Ovary (tissue), 9 donors: Measurements from ENCODE around the gene CH25H. TPM values are rescaled to one million over a fixed set of nuclear protein-coding genes. Genes with fewer than 3 reads are reported as not detected.
"Not testable (repeated sequence)": the region's sequence is repeated elsewhere in the genome, so short reads cannot be mapped to it uniquely, and the experiment has no call there.

Experiments
- DNase-seq, 5 donors: peaks; one replicate each; pipeline ENCODE4 v3.0.0-alpha.2; 2019 to 2020
- H3K27ac ChIP-seq, 2 donors: fragments of 200-600 bp; one replicate each; pipeline versions ENCODE4 v1.5.1 to v1.8.0; 2019 to 2022
- H3K27me3 ChIP-seq: fragments of 200-600 bp; one replicate; pipeline ENCODE4 v1.8.0; 2022
- H3K36me3 ChIP-seq: fragments of 200-600 bp; sonication (generic); one replicate; pipeline ENCODE4 v1.5.1; 2019
- H3K4me1 ChIP-seq: one replicate; pipeline ENCODE4 v1.8.1; 2013; ENCODE audit warnings: mild to moderate bottlenecking, moderate library complexity; ENCODE audit not compliant: insufficient read depth
- H3K4me3 ChIP-seq: fragments of 200-600 bp; sonication (generic); one replicate; pipeline ENCODE4 v1.5.1; 2017
- H3K9me3 ChIP-seq, 2 donors: fragments of 200-600 bp in 1 of 2; sonication (generic) in 1 of 2; one replicate each; pipeline versions ENCODE4 v1.5.1 to v1.8.1; 2013 to 2019; ENCODE audit warnings: mild to moderate bottlenecking in 1 of 2, moderate library complexity in 1 of 2
- CTCF ChIP-seq, 3 donors: fragments of 450-650 bp in 2 of 3; fragments of 200-600 bp in 1 of 3; IDR thresholded peaks; one replicate each; pipeline versions ENCODE4 v1.5.1 to v1.8.0; 2016 to 2022; ENCODE audit warnings: antibody characterized with exemption in 3 of 3, mild to moderate bottlenecking in 1 of 3
- EP300 ChIP-seq: sonication (generic); formaldehyde crosslinking; IDR thresholded peaks from one replicate; pipeline ENCODE4 v1.6.1; 2017; ENCODE audit warnings: antibody characterized with exemption
- POLR2A ChIP-seq: fragments of 450-650 bp; IDR thresholded peaks from one replicate; pipeline ENCODE4 v1.6.1; 2017; ENCODE audit warnings: antibody characterized with exemption, mild to moderate bottlenecking, moderate library complexity
- WGBS, 3 donors: extraction: QIAGEN DNeasy Blood & Tissue Kit in 1 of 3; methylation state at CpG; one replicate each; pipeline versions ENCODE4 v1.1.5 to v1.1.7; 2013 to 2017; 5-methylcytosine and 5-hydroxymethylcytosine counted together
- intact Hi-C, 4 donors: fragments of 100-400 bp; cut with DNase I; formaldehyde crosslinking; loops; one replicate each; pipeline versions ENCODE4 v1.11.0 to v1.15.1; 2022 to 2023
- polyA plus RNA-seq, 2 donors: library from polyadenylated mRNA; stranded (reverse); fragments of 200-250 nt in 1 of 2; fragments of 350-450 nt in 1 of 2; fragmentation: Illumina TruSeq in 1 of 2; extraction: RNeasy Lipid Tissue Mini Kit (QIAGEN cat#74804) in 1 of 2; gene quantifications; one replicate each; pipeline ENCODE4 v1.2.3, GENCODE V29; 2013 to 2014
- total RNA-seq, 7 donors: library from RNA; depleted of rRNA in 2 of 7; stranded (reverse); fragments of >200 nt in 2 of 7; fragmentation: NEBNext Ultra II Directional in 3 of 7; extraction: Animal tissue kit (Norgen Biotek cat#: 25700) in 3 of 7; gene quantifications; one replicate each; pipeline versions ENCODE4 v1.1.0 to v1.2.4, GENCODE V29; 2016 to 2023
- donor health status: DM: no; HTN: no; CAD: no; lungs with moderate emphysema.
- donor health status: DM: no; HTN: no; CAD: no.
- donor health status: Bipolar disorder and iron deficiency.
- donor health status: DM: yes; HTN: yes; CAD: no.
- donor health status: DM: no; HTN: no; CAD: no.
- donor health status: DM: yes; HTN: yes; CAD: no.

Gene CH25H
- total and polyA plus RNA-seq, 9 donors, result 0.22 to 3.8 (median 1.6) TPM

GRCh38 chr10:89204621-89205185 lies 2.4 kb downstream of the CH25H start:
- H3K4me3 ChIP-seq, result no peak overlapping the region
- H3K36me3 ChIP-seq, result no peaks in the 10 kb centered on the region
- TF ChIP-seq POLR2A, result no peak
- TF ChIP-seq EP300, result no peak
- TF ChIP-seq CTCF (IDR thresholded peaks at IDR 0.05), result no peak
- WGBS, 3 donors, result 44 to 84% (median 65%) methylated on average over 6 of the region's 6 CpGs
- H3K4me1 ChIP-seq, result peaks cover 2% of the 10 kb centered on the region
- H3K27me3 ChIP-seq, result no peaks in the 10 kb centered on the region
- H3K27ac ChIP-seq, result no peak overlapping the region
- H3K9me3 ChIP-seq, result no peaks in the 10 kb centered on the region
- intact Hi-C loops, result loop anchor here in 1 of 4 donors (5.0 kb wide), 1 partner anchor 267 kb away; no protein-coding TSS in a partner anchor
- no peak for DNase-seq

- no peaks in the 10 kb centered on the region for H3K36me3 ChIP-seq
- H3K27me3 ChIP-seq, result no peaks in the 10 kb centered on the region
- intact Hi-C loops, result no loop called here
- DNase-seq, result no peak
- peaks cover 1% of the 10 kb centered on the region for H3K4me1 ChIP-seq
- TF ChIP-seq EP300, result no peak
- TF ChIP-seq POLR2A, result no peak
- TF ChIP-seq CTCF (IDR thresholded peaks at IDR 0.05), result no peak
- no peaks in the 10 kb centered on the region for H3K9me3 ChIP-seq
- H3K27ac ChIP-seq, result no peak overlapping the region
- WGBS, 3 donors, result 84 to 90% (median 88%) methylated on average over 1 of the region's 1 CpG
- H3K4me3 ChIP-seq, result no peak overlapping the region
These were observed 3.9 kb downstream of the CH25H start for GRCh38 chr10:89203237-89203636.

- H3K27me3 ChIP-seq, result no peaks in the 10 kb centered on the region
- H3K36me3 ChIP-seq, result no peaks in the 10 kb centered on the region
- H3K27ac ChIP-seq, result no peak overlapping the region
- intact Hi-C loops, result no loop called here
- no peaks in the 10 kb centered on the region for H3K4me1 ChIP-seq
- no peak overlapping the region for H3K4me3 ChIP-seq
- no peak for TF ChIP-seq EP300
- no peak for TF ChIP-seq POLR2A
- WGBS, 3 donors, result 49 to 95% (median 73%) methylated on average over 2 of the region's 2 CpGs
- H3K9me3 ChIP-seq, result no peaks in the 10 kb centered on the region
- no peak for DNase-seq
These were observed 5.1 kb downstream of the CH25H start for GRCh38 chr10:89202033-89202425.

- 58 to 74% (median 67%) methylated on average over 7 of the region's 7 CpGs for WGBS, 3 donors
- no peak overlapping the region for H3K27ac ChIP-seq
- intact Hi-C loops, result no loop called here
- H3K27me3 ChIP-seq, result no peaks in the 10 kb centered on the region
- H3K4me1 ChIP-seq, result no peaks in the 10 kb centered on the region
- H3K36me3 ChIP-seq, result no peaks in the 10 kb centered on the region
- no peak for TF ChIP-seq EP300
- TF ChIP-seq CTCF (IDR thresholded peaks at IDR 0.05), result no peak
- no peak for TF ChIP-seq POLR2A
- no peak for DNase-seq
- H3K4me3 ChIP-seq, result no peak overlapping the region
- H3K9me3 ChIP-seq, result no peaks in the 10 kb centered on the region
These were observed 5.6 kb downstream of the CH25H start for GRCh38 chr10:89201345-89202032.

GRCh38 chr10:89197473-89197872 lies 9.6 kb downstream of the CH25H start:
- intact Hi-C loops, result no loop called here

GRCh38 chr10:89191301-89191700 lies 15.8 kb downstream of the CH25H start:
- DNase-seq, intact Hi-C loops, H3K4me3 ChIP-seq, H3K9me3 ChIP-seq, H3K36me3 ChIP-seq, H3K27me3 ChIP-seq, H3K27ac ChIP-seq, H3K4me1 ChIP-seq: not testable (repeated sequence)
- WGBS, 3 donors, result 92 to 96% (median 94%) methylated on average over 3 of the region's 3 CpGs

More at GRCh38 chr10:89197473-89197872, 9.6 kb downstream of the CH25H start:
- DNase-seq, result no peak
- no peak overlapping the region for H3K4me3 ChIP-seq
- no peak for TF ChIP-seq POLR2A
- H3K27ac ChIP-seq, result no peak overlapping the region
- WGBS, 3 donors, result 74 to 85% (median 78%) methylated on average over 4 of the region's 4 CpGs
- H3K4me1 ChIP-seq, result no peaks in the 10 kb centered on the region
- H3K9me3 ChIP-seq, result no peaks in the 10 kb centered on the region
- no peaks in the 10 kb centered on the region for H3K27me3 ChIP-seq
- no peaks in the 10 kb centered on the region for H3K36me3 ChIP-seq
